IPS-NIHi7 (cell line): ENCODE results near the gene TAP1.
"Not testable (repeated sequence)": the region's sequence is repeated elsewhere in the genome, so short reads cannot be mapped to it uniquely, and the experiment has no call there.

ENCODE experiments used
- DNase-seq: peaks from one replicate; pipeline ENCODE4 v3.0.0; 2012; ENCODE audit warnings: mixed read lengths; ENCODE audit errors: extremely low spot score

Gene TAP1

GRCh38 chr6:32839356-32839755, 14.1 kb downstream of the TAP1 start:
- DNase-seq: no peak

GRCh38 chr6:32838114-32838958, 15.2 kb downstream of the TAP1 start, which contains the start of gene TAP2:
TAP2 (minus strand) TSS chr6:32838739; CDS start chr6:32838233, 506 bp downstream.
- peak; percentile 94 for DNase-seq

- no peak for DNase-seq
Measured at GRCh38 chr6:32837651-32838113, 15.8 kb downstream of the TAP1 start.

GRCh38 chr6:32836873-32837272, 16.6 kb downstream of the TAP1 start:
- DNase-seq: no peak

GRCh38 chr6:32835167-32835893, 18.2 kb downstream of the TAP1 start:
- DNase-seq: no peak

GRCh38 chr6:32833664-32834063, 19.8 kb downstream of the TAP1 start:
- no peak for DNase-seq

GRCh38 chr6:32832535-32832934, 21.0 kb downstream of the TAP1 start:
- no peak for DNase-seq

- no peak for DNase-seq
Measured at GRCh38 chr6:32830936-32831335, 22.6 kb downstream of the TAP1 start.

- no peak for DNase-seq
Measured at GRCh38 chr6:32830017-32830416, 23.5 kb downstream of the TAP1 start.

GRCh38 chr6:32829495-32829894, 24.0 kb downstream of the TAP1 start:
- DNase-seq: no peak

- no peak for DNase-seq
Measured at GRCh38 chr6:32827025-32827424, 26.5 kb downstream of the TAP1 start.

- peak; percentile 32 for DNase-seq
Measured at GRCh38 chr6:32825966-32826365, 27.5 kb downstream of the TAP1 start.

- no peak for DNase-seq
Measured at GRCh38 chr6:32819729-32820128, 33.8 kb downstream of the TAP1 start.

- no peak for DNase-seq
Measured at GRCh38 chr6:32818867-32819266, 34.6 kb downstream of the TAP1 start.

- peak; percentile 35 for DNase-seq
Measured at GRCh38 chr6:32816746-32817204, 36.7 kb downstream of the TAP1 start, which contains the start of gene HLA-DOB. HLA-DOB (minus strand) TSS chr6:32817002; CDS start chr6:32816951, 51 bp downstream.

- DNase-seq: no peak
Measured at GRCh38 chr6:32815996-32816395, 37.5 kb downstream of the TAP1 start.

- DNase-seq: no peak
Measured at GRCh38 chr6:32815115-32815514, 38.4 kb downstream of the TAP1 start.

GRCh38 chr6:32814145-32814544, 39.4 kb downstream of the TAP1 start:
- no peak for DNase-seq

GRCh38 chr6:32809171-32809570, 44.3 kb downstream of the TAP1 start:
- no peak for DNase-seq

GRCh38 chr6:32807020-32807580, 46.4 kb downstream of the TAP1 start:
- DNase-seq: peak; percentile 23

- DNase-seq: not testable (repeated sequence)
Measured at GRCh38 chr6:32805404-32805803, 48.1 kb downstream of the TAP1 start.

GRCh38 chr6:32803416-32803815, 50.1 kb downstream of the TAP1 start:
- no peak for DNase-seq
